HEK293 (cell line): ENCODE results near the gene CEP135.
A peak's percentile ranks its signal among the peaks of the same experiment; 100 is the strongest.
"Not testable (repeated sequence)": the region's sequence is repeated elsewhere in the genome, so short reads cannot be mapped to it uniquely, and the experiment has no call there.

Experiments
- CTCF ChIA-PET: fragments of 350-600 bp; formaldehyde crosslinking; extraction: SDS; loops from one replicate; lab custom pipeline; 2021; ENCODE audit warnings: antibody characterized with exemption; lab: Yijun Ruan, JAX
- POLR2A ChIA-PET: fragments of 300-600 bp; formaldehyde crosslinking; extraction: SDS; loops from one replicate; lab custom pipeline; 2020; ENCODE audit warnings: antibody characterized with exemption, inconsistent platforms; lab: Yijun Ruan, JAX
- H3K27ac ChIP-seq: fragments of 200-500 bp; sonication (Bioruptor generic); 2 replicates; pipeline ENCODE4 v1.5.1; 2014; ENCODE audit warnings: low read depth, low read length, control low read depth, inconsistent platforms; ENCODE audit errors: extremely low read depth
- H3K36me3 ChIP-seq, 2 experiments: fragments of 200-500 bp in 1 of 2; sonication (Bioruptor generic) in 1 of 2; 1 replicate in 1 of 2; 2 replicates in 1 of 2; pipeline ENCODE4 v1.5.1; 2014 to 2017; ENCODE audit warnings: inconsistent platforms in 2 of 2, low read length in 2 of 2; ENCODE audit not compliant: control insufficient read depth in 2 of 2, insufficient read depth in 1 of 2
- H3K4me1 ChIP-seq: fragments of 200-500 bp; sonication (Bioruptor generic); 2 replicates; pipeline ENCODE4 v1.5.1; 2014; ENCODE audit warnings: mild to moderate bottlenecking, low read length, inconsistent platforms; ENCODE audit not compliant: control insufficient read depth, insufficient read depth
- H3K4me3 ChIP-seq: 2 replicates; pipeline ENCODE4 v1.5.1; 2011; ENCODE audit warnings: low read depth, mild to moderate bottlenecking, control low read depth, low read length, moderate library complexity
- H3K9me3 ChIP-seq: fragments of 200-500 bp; sonication (Bioruptor generic); 2 replicates; pipeline ENCODE4 v1.5.1; 2014; ENCODE audit warnings: low read depth, low read length, inconsistent platforms; ENCODE audit not compliant: control insufficient read depth, insufficient read depth
- GLI4 ChIP-seq: fragments of 450-650 bp; formaldehyde crosslinking; IDR thresholded peaks from 2 replicates; pipeline ENCODE4 v1.5.1; 2016; ENCODE audit warnings: missing biosample characterization, missing genetic modification characterization
- SETDB1 ChIP-seq: IDR thresholded peaks from one replicate; pipeline ENCODE4 v1.6.1; 2017; ENCODE audit warnings: mild to moderate bottlenecking, low read length, moderate library complexity, mixed read lengths; ENCODE audit not compliant: insufficient read length
- TCF7L2 ChIP-seq: IDR thresholded peaks from 2 replicates; pipeline ENCODE4 v1.6.1; 2011; ENCODE audit warnings: low read depth, mild to moderate bottlenecking, inconsistent platforms, low read length, moderate library complexity, borderline replicate concordance
- WT1 ChIP-seq: fragments of 450-650 bp; formaldehyde crosslinking; IDR thresholded peaks from 2 replicates; pipeline ENCODE4 v1.5.1; 2016; ENCODE audit warnings: missing biosample characterization, missing genetic modification characterization
- ZBTB21 ChIP-seq: fragments of 450-650 bp; formaldehyde crosslinking; IDR thresholded peaks from 2 replicates; pipeline ENCODE4 v1.5.1; 2017; ENCODE audit warnings: missing biosample characterization, missing genetic modification characterization
- ZFP3 ChIP-seq: fragments of 450-650 bp; formaldehyde crosslinking; IDR thresholded peaks from 2 replicates; pipeline ENCODE4 v1.5.1; 2016; ENCODE audit warnings: low read depth, missing biosample characterization, missing genetic modification characterization
- ZFP41 ChIP-seq: fragments of 450-650 bp; formaldehyde crosslinking; IDR thresholded peaks from 2 replicates; pipeline ENCODE4 v1.5.1; 2016; ENCODE audit warnings: missing biosample characterization, missing genetic modification characterization, borderline replicate concordance
- ZFP69B ChIP-seq: fragments of 450-650 bp; formaldehyde crosslinking; IDR thresholded peaks from 2 replicates; pipeline ENCODE4 v1.5.1; 2016; ENCODE audit warnings: missing biosample characterization, missing genetic modification characterization
- ZNF121 ChIP-seq: fragments of 450-650 bp; formaldehyde crosslinking; IDR thresholded peaks from 2 replicates; pipeline ENCODE4 v1.5.1; 2016; ENCODE audit warnings: missing biosample characterization, missing genetic modification characterization
- ZNF202 ChIP-seq: fragments of 450-650 bp; formaldehyde crosslinking; IDR thresholded peaks from 2 replicates; pipeline ENCODE4 v1.5.1; 2016; ENCODE audit warnings: missing biosample characterization, missing genetic modification characterization, borderline replicate concordance
- ZNF248 ChIP-seq: fragments of 450-650 bp; formaldehyde crosslinking; IDR thresholded peaks from 2 replicates; pipeline ENCODE4 v1.5.1; 2017; ENCODE audit warnings: missing biosample characterization, missing genetic modification characterization
- ZNF335 ChIP-seq: fragments of 450-650 bp; formaldehyde crosslinking; conservative IDR thresholded peaks from 2 replicates; pipeline ENCODE4 v1.5.1; 2016; ENCODE audit warnings: missing biosample characterization, missing genetic modification characterization
- ZNF501 ChIP-seq: fragments of 450-650 bp; formaldehyde crosslinking; IDR thresholded peaks from 2 replicates; pipeline ENCODE4 v1.5.1; 2016; ENCODE audit warnings: missing biosample characterization, missing genetic modification characterization
- ZNF544 ChIP-seq: fragments of 450-650 bp; formaldehyde crosslinking; IDR thresholded peaks from 2 replicates; pipeline ENCODE4 v1.5.0; 2017; ENCODE audit warnings: missing biosample characterization, missing genetic modification characterization
- ZNF571 ChIP-seq: fragments of 450-650 bp; formaldehyde crosslinking; IDR thresholded peaks from 2 replicates; pipeline ENCODE4 v1.5.0; 2017; ENCODE audit warnings: missing biosample characterization, missing genetic modification characterization
- ZNF585B ChIP-seq: fragments of 450-650 bp; formaldehyde crosslinking; IDR thresholded peaks from 2 replicates; pipeline ENCODE4 v1.5.1; 2016; ENCODE audit warnings: missing biosample characterization, missing genetic modification characterization
- ZNF600 ChIP-seq: fragments of 450-650 bp; formaldehyde crosslinking; IDR thresholded peaks from 2 replicates; pipeline ENCODE4 v1.5.1; 2016; ENCODE audit warnings: missing biosample characterization, missing genetic modification characterization
- ZNF629 ChIP-seq: fragments of 450-650 bp; formaldehyde crosslinking; IDR thresholded peaks from 2 replicates; pipeline ENCODE4 v1.5.1; 2017; ENCODE audit warnings: missing biosample characterization, missing genetic modification characterization
- ZNF707 ChIP-seq: fragments of 450-650 bp; formaldehyde crosslinking; IDR thresholded peaks from 2 replicates; pipeline ENCODE4 v1.5.1; 2016; ENCODE audit warnings: missing biosample characterization, missing genetic modification characterization
- ZNF791 ChIP-seq: fragments of 450-650 bp; formaldehyde crosslinking; IDR thresholded peaks from 2 replicates; pipeline ENCODE4 v1.5.1; 2016; ENCODE audit warnings: missing biosample characterization, missing genetic modification characterization
- TF ChIP-seq, protein P1 (sequence below): fragments of 450-650 bp; formaldehyde crosslinking; IDR thresholded peaks from 2 replicates; pipeline ENCODE4 v1.5.1; 2016; ENCODE audit warnings: missing biosample characterization, missing genetic modification characterization, low read depth
- TF ChIP-seq, protein P2 (sequence below): fragments of 450-650 bp; formaldehyde crosslinking; IDR thresholded peaks from 2 replicates; pipeline ENCODE4 v1.5.0; 2017; ENCODE audit warnings: missing biosample characterization, missing genetic modification characterization, borderline replicate concordance
- TF ChIP-seq, protein P3 (sequence below): fragments of 450-650 bp; formaldehyde crosslinking; IDR thresholded peaks from 2 replicates; pipeline ENCODE4 v1.5.1; 2017; ENCODE audit warnings: missing biosample characterization, missing genetic modification characterization
- TF ChIP-seq, protein P4 (sequence below): fragments of 450-650 bp; IDR thresholded peaks from 2 replicates; pipeline ENCODE4 v1.5.1; 2018; ENCODE audit warnings: missing biosample characterization, mild to moderate bottlenecking, missing genetic modification characterization
- TF ChIP-seq, protein P5 (sequence below): fragments of 450-650 bp; formaldehyde crosslinking; IDR thresholded peaks from 2 replicates; pipeline ENCODE4 v1.5.1; 2016; ENCODE audit warnings: missing biosample characterization, missing genetic modification characterization

The CEP135 gene

DNA sequence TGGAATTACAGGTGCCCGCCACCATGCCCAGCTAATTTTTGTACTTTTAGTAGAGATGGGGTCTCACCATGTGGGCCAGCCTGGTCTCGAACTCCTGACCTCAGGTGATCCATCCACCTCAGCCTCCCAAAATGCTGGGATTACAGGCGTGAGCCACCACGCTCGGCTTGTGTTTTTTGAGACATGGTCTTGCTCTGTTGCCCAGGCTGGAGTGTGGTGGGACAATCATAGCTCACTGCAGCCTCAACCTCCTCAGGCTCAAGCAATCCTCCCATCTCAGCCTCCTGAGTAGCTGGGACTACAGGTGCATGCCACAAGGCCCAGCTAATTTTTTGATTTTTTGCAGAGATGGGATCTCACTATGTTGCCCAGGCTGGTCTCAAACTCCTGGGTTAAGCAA is 17.6 kb downstream of the CEP135 start:
- H3K4me3 ChIP-seq, H3K9me3 ChIP-seq, H3K4me1 ChIP-seq, POLR2A ChIA-PET, H3K27ac ChIP-seq: not testable (repeated sequence)
- TF ChIP-seq ZNF121 (tag by site-specific recombination) = peak; percentile 44; the same call in 1 of the 2 replicates
- H3K36me3 ChIP-seq = peaks cover 0 to 57% of the 10 kb centered on the region in 2 experiments
- CTCF ChIA-PET = interaction anchor here (0.6 kb wide), 1 partner anchor 25 kb away, joined by 3 read pairs; no protein-coding TSS in a partner anchor

DNA sequence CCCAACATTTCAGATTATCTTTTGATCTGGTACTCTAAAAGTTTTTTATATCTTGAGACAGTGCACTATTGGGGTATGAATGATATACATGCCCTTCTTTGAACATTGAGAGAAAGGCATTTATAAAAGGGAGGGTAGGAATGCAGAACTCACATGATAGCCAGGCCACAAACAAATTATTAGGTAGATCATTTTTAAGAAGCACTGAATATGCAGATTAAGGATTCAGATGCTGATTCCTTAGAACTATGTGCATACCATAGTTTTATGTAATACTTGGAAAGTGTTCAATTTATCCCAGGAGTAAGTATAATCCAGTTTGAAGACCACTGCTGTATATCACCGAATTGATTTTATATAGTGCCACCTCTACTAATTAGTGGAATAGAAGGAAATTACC is 18.6 kb downstream of the CEP135 start:
- TF ChIP-seq TCF7L2 (no peak), ZNF585B (tag by site-specific recombination) (no peak), ZNF202 (no peak), ZBTB21 (tag by site-specific recombination) (no peak), ZNF248 (tag by site-specific recombination) (no peak), ZNF791 (no peak), ZNF335 (tag by site-specific recombination) (no peak)
- TF ChIP-seq, protein P1, sequence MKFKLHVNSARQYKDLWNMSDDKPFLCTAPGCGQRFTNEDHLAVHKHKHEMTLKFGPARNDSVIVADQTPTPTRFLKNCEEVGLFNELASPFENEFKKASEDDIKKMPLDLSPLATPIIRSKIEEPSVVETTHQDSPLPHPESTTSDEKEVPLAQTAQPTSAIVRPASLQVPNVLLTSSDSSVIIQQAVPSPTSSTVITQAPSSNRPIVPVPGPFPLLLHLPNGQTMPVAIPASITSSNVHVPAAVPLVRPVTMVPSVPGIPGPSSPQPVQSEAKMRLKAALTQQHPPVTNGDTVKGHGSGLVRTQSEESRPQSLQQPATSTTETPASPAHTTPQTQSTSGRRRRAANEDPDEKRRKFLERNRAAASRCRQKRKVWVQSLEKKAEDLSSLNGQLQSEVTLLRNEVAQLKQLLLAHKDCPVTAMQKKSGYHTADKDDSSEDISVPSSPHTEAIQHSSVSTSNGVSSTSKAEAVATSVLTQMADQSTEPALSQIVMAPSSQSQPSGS (tag by site-specific recombination) = no peak
- TF ChIP-seq, protein P2, sequence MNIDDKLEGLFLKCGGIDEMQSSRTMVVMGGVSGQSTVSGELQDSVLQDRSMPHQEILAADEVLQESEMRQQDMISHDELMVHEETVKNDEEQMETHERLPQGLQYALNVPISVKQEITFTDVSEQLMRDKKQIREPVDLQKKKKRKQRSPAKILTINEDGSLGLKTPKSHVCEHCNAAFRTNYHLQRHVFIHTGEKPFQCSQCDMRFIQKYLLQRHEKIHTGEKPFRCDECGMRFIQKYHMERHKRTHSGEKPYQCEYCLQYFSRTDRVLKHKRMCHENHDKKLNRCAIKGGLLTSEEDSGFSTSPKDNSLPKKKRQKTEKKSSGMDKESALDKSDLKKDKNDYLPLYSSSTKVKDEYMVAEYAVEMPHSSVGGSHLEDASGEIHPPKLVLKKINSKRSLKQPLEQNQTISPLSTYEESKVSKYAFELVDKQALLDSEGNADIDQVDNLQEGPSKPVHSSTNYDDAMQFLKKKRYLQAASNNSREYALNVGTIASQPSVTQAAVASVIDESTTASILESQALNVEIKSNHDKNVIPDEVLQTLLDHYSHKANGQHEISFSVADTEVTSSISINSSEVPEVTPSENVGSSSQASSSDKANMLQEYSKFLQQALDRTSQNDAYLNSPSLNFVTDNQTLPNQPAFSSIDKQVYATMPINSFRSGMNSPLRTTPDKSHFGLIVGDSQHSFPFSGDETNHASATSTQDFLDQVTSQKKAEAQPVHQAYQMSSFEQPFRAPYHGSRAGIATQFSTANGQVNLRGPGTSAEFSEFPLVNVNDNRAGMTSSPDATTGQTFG = no peak
- TF ChIP-seq, protein P3, sequence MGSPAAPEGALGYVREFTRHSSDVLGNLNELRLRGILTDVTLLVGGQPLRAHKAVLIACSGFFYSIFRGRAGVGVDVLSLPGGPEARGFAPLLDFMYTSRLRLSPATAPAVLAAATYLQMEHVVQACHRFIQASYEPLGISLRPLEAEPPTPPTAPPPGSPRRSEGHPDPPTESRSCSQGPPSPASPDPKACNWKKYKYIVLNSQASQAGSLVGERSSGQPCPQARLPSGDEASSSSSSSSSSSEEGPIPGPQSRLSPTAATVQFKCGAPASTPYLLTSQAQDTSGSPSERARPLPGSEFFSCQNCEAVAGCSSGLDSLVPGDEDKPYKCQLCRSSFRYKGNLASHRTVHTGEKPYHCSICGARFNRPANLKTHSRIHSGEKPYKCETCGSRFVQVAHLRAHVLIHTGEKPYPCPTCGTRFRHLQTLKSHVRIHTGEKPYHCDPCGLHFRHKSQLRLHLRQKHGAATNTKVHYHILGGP (tag by site-specific recombination) = no peak
- Histone ChIP-seq H3K4me3 (no peak overlapping the region), H3K36me3 (peaks cover 0 to 65% of the 10 kb centered on the region in 2 experiments; a peak in 2 of 3 replicates), H3K27ac (no peak overlapping the region), H3K4me1 (no peaks in the 10 kb centered on the region), H3K9me3 (no peaks in the 10 kb centered on the region)
- POLR2A ChIA-PET = no interaction called here
- CTCF ChIA-PET = no interaction called here

DNA sequence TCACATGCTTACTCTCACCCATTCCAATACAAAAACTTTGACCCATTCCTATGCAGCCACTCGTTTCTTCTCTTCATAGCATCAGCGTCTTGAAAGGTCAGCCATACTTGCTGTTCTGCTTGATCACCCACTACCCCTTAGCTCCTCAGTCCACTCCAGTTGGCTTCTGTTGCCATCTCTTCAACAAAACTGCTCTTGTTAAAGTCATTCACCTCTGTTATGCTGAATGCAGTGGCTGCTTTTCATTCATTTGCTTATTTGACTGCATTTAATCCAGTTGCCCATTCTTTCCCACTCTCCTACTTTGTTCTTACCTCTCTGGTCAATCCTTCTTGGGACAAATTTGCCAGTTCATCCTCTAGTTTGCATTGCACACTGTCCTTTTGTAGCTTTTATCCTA is 24.9 kb downstream of the CEP135 start:
- Histone ChIP-seq H3K4me1 (no peaks in the 10 kb centered on the region), H3K36me3 (peaks cover 12 to 69% of the 10 kb centered on the region in 2 experiments), H3K9me3 (no peaks in the 10 kb centered on the region), H3K4me3 (no peak overlapping the region), H3K27ac (no peak overlapping the region)
- ChIA-PET CTCF (interaction anchor here (0.6 kb wide), 1 partner anchor 673 kb away, joined by 3 read pairs; no protein-coding TSS in a partner anchor), POLR2A (no interaction called here)
- TF ChIP-seq ZFP41 (tag by site-specific recombination) (no peak), ZNF600 (no peak), WT1 (no peak), ZNF571 (tag by site-specific recombination) (no peak), SETDB1 (no peak), ZFP69B (no peak), GLI4 (tag by site-specific recombination) (no peak), ZNF544 (no peak), ZNF707 (tag by site-specific recombination) (no peak), ZNF629 (tag by site-specific recombination) (no peak), ZFP3 (tag by site-specific recombination) (no peak), ZNF501 (no peak)
- TF ChIP-seq, protein P4, sequence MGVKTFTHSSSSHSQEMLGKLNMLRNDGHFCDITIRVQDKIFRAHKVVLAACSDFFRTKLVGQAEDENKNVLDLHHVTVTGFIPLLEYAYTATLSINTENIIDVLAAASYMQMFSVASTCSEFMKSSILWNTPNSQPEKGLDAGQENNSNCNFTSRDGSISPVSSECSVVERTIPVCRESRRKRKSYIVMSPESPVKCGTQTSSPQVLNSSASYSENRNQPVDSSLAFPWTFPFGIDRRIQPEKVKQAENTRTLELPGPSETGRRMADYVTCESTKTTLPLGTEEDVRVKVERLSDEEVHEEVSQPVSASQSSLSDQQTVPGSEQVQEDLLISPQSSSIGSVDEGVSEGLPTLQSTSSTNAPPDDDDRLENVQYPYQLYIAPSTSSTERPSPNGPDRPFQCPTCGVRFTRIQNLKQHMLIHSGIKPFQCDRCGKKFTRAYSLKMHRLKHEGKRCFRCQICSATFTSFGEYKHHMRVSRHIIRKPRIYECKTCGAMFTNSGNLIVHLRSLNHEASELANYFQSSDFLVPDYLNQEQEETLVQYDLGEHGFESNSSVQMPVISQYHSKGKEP = no peak
- TF ChIP-seq, protein P5, sequence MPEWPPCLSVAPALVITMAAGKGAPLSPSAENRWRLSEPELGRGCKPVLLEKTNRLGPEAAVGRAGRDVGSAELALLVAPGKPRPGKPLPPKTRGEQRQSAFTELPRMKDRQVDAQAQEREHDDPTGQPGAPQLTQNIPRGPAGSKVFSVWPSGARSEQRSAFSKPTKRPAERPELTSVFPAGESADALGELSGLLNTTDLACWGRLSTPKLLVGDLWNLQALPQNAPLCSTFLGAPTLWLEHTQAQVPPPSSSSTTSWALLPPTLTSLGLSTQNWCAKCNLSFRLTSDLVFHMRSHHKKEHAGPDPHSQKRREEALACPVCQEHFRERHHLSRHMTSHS = no peak
